NCI-H2227 (cell line): ENCODE data around the gene BTBD17.

Source experiments
- DNase-seq: peaks from one replicate; lab custom pipeline; 2025; ENCODE audit not compliant: unreplicated experiment; lab: John Stamatoyannopoulos, UW

BTBD17 gene

DNA sequence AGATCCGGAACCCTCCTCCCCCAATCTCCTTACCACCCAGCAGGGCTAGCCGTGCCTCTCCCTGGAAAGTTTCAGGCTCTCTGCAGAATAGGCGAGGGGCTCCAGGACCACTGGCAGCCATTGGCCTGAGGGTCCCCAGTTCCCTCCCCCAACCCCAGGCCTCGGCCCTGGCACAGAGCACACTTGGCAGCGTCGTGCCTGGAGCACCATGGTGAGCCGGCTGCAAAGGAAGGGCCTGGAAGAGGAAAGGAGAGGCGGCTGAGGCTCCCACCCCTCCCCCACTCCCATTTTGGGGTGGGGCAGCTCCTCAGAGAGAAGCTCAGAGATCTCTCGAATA is 369 bp upstream of the BTBD17 start:
- peak; percentile 71 for DNase-seq

GRCh38 chr17:74360899-74361229 is 804 bp downstream of the BTBD17 start:
- DNase-seq: no peak

- no peak for DNase-seq
Observed at GRCh38 chr17:74359916-74360315, 1.8 kb downstream of the BTBD17 start.

GRCh38 chr17:74358697-74359096 is 3.0 kb downstream of the BTBD17 start:
- no peak for DNase-seq

GRCh38 chr17:74357466-74357809 is 4.2 kb downstream of the BTBD17 start:
- no peak for DNase-seq

- DNase-seq: no peak
Observed at GRCh38 chr17:74356646-74357465, 4.8 kb downstream of the BTBD17 start.

DNA sequence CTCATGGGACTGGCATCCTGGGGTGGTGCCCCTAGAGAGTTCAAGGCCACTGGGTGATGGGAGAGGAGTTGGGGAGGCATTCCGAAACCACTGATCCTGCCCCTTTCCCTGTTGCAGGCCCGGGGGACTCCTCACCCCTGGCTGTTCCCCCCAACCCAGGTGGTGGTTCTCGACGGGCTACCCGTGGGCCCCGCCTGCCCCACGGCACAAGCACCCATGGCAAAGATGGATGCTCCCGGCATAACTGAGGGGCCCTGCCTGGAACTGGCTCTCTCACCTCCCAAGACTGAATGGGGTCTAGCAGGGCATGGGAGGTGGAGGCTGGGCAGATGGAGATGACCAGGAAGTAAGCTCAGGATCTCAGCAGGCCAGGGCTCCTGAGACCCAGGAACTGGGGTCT is 6.6 kb downstream of the BTBD17 start:
- DNase-seq: no peak

DNA sequence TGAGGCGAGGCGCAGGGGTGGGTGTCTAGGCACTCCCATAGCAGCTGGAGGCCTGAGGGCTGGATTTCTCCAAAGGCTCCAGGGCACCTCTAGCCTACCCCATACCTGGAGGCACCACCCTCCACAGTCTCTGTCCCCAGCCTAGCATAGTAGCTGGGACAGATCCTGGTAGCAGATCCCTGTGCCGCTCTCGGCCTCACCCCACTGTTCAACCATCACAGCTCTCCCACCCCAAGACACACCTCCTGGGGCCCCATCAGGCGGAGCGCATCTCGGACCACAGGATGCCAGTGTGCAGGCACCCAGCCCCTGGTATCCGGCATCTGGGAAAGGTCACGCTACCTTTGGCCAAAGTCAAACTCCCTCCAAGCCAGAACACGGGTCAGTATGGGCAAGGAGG is 7.1 kb downstream of the BTBD17 start:
- no peak for DNase-seq

- DNase-seq: no peak
Observed at GRCh38 chr17:74354123-74354522, 7.5 kb downstream of the BTBD17 start.

GRCh38 chr17:74353446-74354060 is 8.1 kb downstream of the BTBD17 start:
- no peak for DNase-seq

DNA sequence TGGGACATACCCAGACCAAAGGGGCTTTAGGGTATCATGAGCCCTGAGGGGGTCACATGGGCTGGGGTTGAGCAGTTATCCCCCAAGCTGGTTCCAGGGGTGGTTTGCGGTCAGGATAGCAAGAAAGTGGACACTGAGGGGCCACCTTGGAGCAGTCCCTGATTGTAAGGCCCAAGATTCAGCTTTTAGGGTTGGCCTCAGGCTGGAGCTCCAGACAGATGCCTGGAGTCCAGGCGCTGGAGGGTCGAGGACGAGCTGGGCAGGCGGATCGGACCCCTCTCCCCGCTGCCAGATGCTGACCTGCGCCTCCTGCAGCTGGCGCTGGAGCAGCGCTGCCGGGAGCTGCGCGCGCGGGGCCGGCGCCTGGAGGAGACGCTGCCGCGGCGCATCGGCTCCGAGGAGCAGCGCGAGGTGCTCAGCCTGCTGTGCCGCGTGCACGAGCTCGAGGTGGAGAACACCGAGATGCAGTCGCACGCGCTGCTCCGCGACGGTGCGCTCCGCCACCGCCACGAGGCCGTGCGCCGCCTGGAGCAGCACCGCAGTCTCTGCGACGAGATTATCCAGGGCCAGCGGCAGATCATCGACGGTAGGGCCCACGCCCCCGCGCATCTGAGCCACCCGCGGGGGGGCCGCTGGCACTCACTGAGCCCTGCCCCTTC is 10.0 kb downstream of the BTBD17 start:
- no peak for DNase-seq

DNA sequence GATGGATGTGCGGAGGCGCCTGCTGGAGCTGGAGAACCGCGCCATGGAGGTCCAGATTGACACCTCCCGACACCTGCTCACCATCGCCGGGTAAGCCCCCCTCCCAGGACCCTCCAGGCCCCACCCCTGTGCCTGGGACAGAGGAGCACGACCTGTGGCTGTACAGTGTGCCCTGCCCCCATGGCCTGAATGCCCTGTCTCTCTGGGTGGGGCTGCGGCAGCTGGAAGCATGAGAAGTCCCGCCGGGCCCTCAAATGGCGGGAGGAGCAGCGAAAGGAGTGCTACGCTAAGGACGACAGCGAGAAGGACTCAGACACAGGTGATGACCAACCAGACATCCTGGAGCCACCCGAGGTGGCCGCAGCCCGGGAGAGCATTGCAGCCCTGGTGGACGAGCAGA is 11.2 kb downstream of the BTBD17 start:
- DNase-seq: no peak

GRCh38 chr17:74349120-74349519 is 12.5 kb downstream of the BTBD17 start:
- DNase-seq: no peak

- no peak for DNase-seq
Observed at GRCh38 chr17:74347646-74348045, 14.0 kb downstream of the BTBD17 start.

- DNase-seq: no peak
Observed at GRCh38 chr17:74345433-74346241, 16.0 kb downstream of the BTBD17 start.

DNA sequence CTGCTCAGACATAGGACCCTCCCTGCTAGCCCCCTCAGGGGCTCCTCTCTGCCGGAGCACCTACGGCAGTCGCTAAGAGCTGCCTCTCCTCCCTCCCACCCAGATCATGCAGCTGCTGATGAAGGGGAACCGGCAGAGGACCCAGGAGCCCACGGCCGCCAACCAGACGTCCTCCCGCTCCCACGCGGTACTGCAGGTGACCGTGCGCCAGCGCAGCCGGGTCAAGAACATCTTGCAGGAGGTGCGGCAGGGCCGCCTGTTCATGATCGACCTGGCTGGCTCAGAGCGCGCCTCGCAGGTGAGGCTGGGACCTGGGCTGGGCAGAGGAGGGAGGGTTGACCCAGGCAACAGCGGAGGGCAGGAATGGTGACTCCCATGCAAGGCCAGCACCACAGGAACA is 17.0 kb downstream of the BTBD17 start:
- DNase-seq: no peak

DNA sequence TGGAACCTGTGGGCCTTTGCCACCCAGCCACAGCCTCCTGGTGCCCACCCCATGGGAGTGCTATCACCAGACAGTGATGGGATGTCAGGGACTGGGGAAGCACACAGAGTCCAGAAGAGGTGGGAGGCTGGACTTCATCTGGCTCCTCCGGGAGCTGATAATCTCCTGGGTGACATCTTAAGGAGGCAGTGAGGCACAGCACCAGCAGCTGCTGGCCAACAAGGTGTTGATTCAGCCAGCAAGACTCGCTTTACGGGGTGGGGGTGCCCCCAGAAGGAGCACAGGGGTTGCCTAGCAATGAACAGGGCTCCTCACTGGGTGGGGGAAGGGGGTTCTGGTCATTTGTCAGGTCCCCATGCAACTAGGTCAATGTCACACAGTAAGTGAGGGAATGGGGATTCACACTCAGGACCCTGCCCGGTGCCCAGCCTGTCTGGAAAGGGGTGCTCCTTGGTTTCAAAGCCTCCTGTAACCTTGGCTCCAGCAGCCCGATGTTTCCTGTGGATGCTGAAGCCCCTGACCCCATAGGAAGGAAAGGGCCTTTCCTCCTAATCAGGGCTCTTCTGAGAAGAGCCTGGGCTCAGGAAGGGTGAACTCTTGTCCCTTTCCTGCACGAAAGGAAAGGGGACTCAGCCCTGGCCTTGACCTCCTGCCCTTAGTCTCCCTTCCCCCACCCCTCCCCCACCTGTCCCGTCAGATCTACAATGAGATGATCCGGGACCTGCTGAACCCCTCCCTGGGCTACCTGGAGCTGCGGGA is 18.0 kb downstream of the BTBD17 start:
- no peak for DNase-seq

GRCh38 chr17:74343121-74343520 is 18.5 kb downstream of the BTBD17 start:
- DNase-seq: no peak

DNA sequence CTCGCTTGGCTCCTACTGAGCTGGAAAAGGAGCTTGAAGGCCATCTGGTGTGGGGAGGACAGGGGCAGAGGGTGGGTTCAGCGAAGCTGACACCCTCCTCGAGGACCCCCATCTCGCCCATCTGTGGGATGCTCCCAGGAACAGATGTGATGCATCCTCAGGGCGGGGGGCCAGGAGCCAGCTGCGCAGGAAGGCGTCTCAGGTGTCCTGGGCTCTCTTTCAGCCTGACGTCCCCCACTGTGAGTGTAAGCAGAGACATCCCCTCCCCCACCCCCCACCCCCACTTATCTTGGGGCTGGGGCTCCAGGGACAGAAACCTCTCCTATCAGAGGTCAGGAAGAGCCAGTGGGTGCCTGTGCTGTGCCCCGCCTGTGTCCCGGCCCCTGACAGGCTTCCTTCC is 19.4 kb downstream of the BTBD17 start:
- DNase-seq: no peak

DNA sequence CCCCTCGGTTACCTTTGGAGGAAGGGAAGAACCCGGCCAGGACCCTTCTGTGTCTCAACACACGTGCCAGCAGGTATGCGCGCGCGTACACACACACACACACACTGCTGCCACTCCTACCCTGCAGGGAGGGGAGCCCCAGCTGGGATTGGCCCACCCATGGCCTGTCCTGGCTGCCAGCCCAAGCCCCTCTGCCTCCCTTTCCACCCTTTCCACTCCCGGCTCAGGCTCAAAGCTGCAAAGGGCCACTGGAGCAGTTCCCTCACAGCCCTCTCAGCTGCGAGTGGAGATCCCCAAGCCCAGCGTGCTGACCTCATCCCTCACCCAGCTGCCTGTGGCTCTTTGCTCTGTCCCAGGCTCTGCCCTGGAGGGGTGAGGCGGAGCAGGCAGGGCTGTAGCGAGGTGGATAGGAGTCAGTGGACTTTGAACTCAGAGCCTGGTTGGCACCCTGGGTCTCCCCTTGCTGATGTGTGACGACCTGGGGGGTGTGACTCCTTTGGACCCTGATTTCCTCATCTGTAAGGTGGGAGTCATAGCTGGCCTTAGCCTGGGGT is 21.1 kb downstream of the BTBD17 start:
- DNase-seq: no peak
